Thyroid gland (tissue), 4 donors: ENCODE measurements around the gene ZBTB37. TPM values are rescaled to one million over a fixed set of nuclear protein-coding genes. Genes with fewer than 3 reads are reported as not detected.

Experiments
- DNase-seq, 2 donors: peaks; one replicate each; pipeline ENCODE4 v3.0.0-alpha.2; 2019
- H3K27ac ChIP-seq, 3 donors: fragments of 200-600 bp; sonication (generic); 1 replicate in 2 of 3; 2 replicates in 1 of 3; pipeline ENCODE4 v1.5.1; 2016 to 2019; ENCODE audit warnings: mild to moderate bottlenecking in 1 of 3, moderate library complexity in 1 of 3
- H3K27me3 ChIP-seq: fragments of 200-600 bp; sonication (generic); one replicate; pipeline ENCODE4 v1.5.1; 2019
- H3K36me3 ChIP-seq, 2 donors: fragments of 200-600 bp; sonication (generic); one replicate each; pipeline ENCODE4 v1.5.1; 2016 to 2019
- H3K4me1 ChIP-seq, 2 donors: fragments of 200-600 bp; sonication (generic); one replicate each; pipeline ENCODE4 v1.5.1; 2017 to 2019
- H3K4me3 ChIP-seq, 3 donors: fragments of 200-600 bp; sonication (generic); replicated peaks in 1 of 3; 1 replicate in 2 of 3; 2 replicates in 1 of 3; pipeline ENCODE4 v1.5.1; 2016; ENCODE audit warnings: mild to moderate bottlenecking in 1 of 3
- H3K9me3 ChIP-seq: fragments of 200-600 bp; sonication (generic); one replicate; pipeline ENCODE4 v1.5.1; 2017
- POLR2A ChIP-seq, 2 donors: fragments of 450-650 bp; IDR thresholded peaks; one replicate each; pipeline ENCODE4 v1.6.1; 2017; ENCODE audit warnings: antibody characterized with exemption in 2 of 2, mild to moderate bottlenecking in 2 of 2, moderate library complexity in 1 of 2
- WGBS, 2 donors: methylation state at CpG; one replicate each; pipeline ENCODE4 v1.1.5; 2017; 5-methylcytosine and 5-hydroxymethylcytosine counted together
- intact Hi-C: fragments of 100-400 bp; cut with DNase I; formaldehyde crosslinking; loops from one replicate; pipeline ENCODE4 v1.15.1; 2023
- total RNA-seq, 4 donors: library from RNA; depleted of rRNA; stranded (reverse); fragments of >200 nt; gene quantifications; one replicate each; pipeline ENCODE4 v1.2.3, GENCODE V29; 2016
- TF ChIP-seq, protein P1 (sequence below), 6 experiments: fragments of 200-600 bp in 3 of 6; fragments of 450-650 bp in 3 of 6; sonication (generic) in 3 of 6; IDR thresholded peaks; one replicate each; pipeline ENCODE4 v1.5.1; 2016 to 2019; ENCODE audit warnings: antibody characterized with exemption in 6 of 6, mild to moderate bottlenecking in 2 of 6, inconsistent platforms in 1 of 6, moderate library complexity in 1 of 6

The ZBTB37 gene
- total RNA-seq, 4 donors from 2014 or later, result 14.6 to 24.4 (median 17.3) TPM

DNA sequence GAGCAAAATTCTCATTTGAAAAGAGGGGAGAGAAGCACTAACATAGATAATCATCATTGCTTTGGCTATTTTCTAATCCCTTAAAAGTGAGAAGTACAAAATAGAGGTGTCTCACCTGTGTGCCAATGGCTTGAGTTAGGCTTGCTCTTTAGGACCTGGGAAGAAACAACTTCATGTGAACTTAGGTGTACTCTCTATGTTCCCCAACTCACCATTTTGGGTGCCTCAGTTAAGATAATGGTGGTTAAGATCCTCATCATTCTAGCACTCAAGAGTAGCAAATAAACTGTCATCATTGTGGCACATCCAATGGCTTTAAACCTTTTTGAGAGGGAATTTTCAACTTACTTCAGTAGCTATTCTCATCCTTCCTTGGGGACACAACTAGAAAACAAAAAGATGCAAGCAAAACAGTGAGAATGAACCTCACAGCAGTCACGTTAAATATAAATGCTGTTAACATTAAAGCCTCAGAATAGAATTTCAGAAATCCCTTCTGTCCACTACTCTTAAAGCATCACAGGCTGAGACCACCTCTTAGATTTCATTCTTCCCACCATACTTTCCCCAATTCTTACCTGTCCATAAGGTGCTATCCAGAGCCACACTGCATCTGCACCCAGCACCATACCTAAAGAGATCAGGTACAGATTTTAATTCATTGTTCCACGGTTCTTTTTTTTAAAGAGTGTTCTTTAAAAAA lies 1.6 kb upstream of the ZBTB37 start:
- intact Hi-C loops, result loop anchor here (5.0 kb wide), 1 partner anchor 39 kb away; no protein-coding TSS in a partner anchor
- peaks cover 23 to 28% of the 10 kb centered on the region in 2 donors for H3K36me3 ChIP-seq
- peaks cover 18 to 20% of the 10 kb centered on the region in 2 donors for H3K4me1 ChIP-seq
- peak overlapping the region in 2 of 3 donors; percentile 1 to 64 for H3K4me3 ChIP-seq
- H3K27me3 ChIP-seq, result no peaks in the 10 kb centered on the region
- H3K9me3 ChIP-seq, result no peaks in the 10 kb centered on the region
- no peak for TF ChIP-seq POLR2A (IDR thresholded peaks at IDR 0.05)
- TF ChIP-seq, protein P1, sequence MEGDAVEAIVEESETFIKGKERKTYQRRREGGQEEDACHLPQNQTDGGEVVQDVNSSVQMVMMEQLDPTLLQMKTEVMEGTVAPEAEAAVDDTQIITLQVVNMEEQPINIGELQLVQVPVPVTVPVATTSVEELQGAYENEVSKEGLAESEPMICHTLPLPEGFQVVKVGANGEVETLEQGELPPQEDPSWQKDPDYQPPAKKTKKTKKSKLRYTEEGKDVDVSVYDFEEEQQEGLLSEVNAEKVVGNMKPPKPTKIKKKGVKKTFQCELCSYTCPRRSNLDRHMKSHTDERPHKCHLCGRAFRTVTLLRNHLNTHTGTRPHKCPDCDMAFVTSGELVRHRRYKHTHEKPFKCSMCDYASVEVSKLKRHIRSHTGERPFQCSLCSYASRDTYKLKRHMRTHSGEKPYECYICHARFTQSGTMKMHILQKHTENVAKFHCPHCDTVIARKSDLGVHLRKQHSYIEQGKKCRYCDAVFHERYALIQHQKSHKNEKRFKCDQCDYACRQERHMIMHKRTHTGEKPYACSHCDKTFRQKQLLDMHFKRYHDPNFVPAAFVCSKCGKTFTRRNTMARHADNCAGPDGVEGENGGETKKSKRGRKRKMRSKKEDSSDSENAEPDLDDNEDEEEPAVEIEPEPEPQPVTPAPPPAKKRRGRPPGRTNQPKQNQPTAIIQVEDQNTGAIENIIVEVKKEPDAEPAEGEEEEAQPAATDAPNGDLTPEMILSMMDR (IDR thresholded peaks at IDR 0.05), result no peak
- DNase-seq, result no peak
- WGBS, 2 donors, result 31 to 32% methylated on average over 2 of the region's 2 CpGs
- peak overlapping the region in 1 of 3 donors; percentile 97 for H3K27ac ChIP-seq

DNA sequence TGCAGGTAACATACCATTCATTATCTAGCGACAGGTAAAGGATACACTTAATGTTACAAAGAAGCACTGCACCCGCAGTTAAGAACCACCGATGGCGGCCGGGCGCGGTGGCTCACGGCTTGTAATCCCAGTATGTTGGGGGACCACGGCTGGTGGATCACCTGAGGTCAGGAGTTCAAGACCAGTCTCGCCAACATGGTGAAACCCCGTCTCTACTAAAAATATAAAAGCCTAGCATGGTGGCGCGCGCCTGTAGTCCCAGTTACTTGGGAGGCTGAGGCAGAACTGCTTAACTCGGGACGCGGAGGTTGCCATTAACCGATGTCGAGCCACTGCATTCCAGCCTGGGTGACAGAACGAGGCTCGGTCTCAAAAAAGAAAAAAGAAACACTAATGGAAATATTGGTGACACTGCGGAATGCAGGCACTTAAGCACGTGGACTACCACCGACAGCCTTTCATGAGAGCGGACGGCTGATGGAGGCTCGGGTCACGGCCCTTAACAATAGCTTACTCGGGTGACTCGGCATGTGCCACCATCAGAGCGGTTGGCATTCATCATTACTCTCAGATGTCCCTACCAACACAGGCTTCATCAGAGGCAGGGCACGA lies 933 bp upstream of the ZBTB37 start:
- Histone ChIP-seq H3K4me3 (peak overlapping the region; percentile 19 to 64 (median 47)), H3K4me1 (peaks cover 18 to 20% of the 10 kb centered on the region in 2 donors), H3K27me3 (no peaks in the 10 kb centered on the region), H3K36me3 (peaks cover 23 to 28% of the 10 kb centered on the region in 2 donors), H3K9me3 (no peaks in the 10 kb centered on the region), H3K27ac (peak overlapping the region; percentile 73 to 97 (median 88))
- WGBS, 2 donors, result 5 to 8% methylated on average over 32 of the region's 32 CpGs
- intact Hi-C loops, result loop anchor here (5.0 kb wide), 1 partner anchor 40 kb away; no protein-coding TSS in a partner anchor
- no peak for TF ChIP-seq POLR2A (IDR thresholded peaks at IDR 0.05)
- TF ChIP-seq, protein P1 (IDR thresholded peaks at IDR 0.05), result no peak
- no peak for DNase-seq

DNA sequence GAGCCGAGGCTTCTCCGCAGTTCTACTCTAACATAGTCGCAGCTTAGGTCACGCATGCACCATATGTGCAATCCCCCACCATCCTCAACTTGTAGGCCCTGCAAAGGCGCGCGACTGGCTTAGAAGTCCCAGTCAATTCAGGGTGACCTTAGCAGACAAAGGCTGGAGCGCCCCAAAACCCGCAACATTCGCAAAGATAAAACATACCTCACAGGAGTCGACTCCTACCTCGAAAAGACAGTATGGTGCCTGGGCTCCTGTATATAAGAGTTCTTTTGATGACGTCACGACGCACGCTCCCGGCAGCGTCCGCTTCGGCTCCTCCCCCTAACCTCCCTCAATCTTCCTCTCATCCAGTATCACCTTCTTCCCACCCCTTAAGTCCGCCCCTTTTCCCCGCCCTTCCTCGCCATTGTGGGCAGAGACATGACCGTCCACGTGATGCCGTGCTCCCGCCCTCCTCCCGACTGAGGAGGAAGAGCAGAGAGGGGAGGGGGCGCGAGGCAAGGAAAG lies 371 bp upstream of the ZBTB37 start, which contains the start of gene GAS5:
Gene GAS5, minus strand, starts transcription at position 237 of the 513 bp plus-strand sequence.
- intact Hi-C loops, result loop anchor here (5.0 kb wide), 1 partner anchor 41 kb away; no protein-coding TSS in a partner anchor
- DNase-seq, result peak; percentile 100
- Histone ChIP-seq H3K36me3 (peaks cover 22 to 26% of the 10 kb centered on the region in 2 donors), H3K27me3 (no peaks in the 10 kb centered on the region), H3K4me1 (peaks cover 18 to 20% of the 10 kb centered on the region in 2 donors), H3K27ac (peak within 1 kb of the TSS; percentile 88 to 97 (median 88)), H3K9me3 (no peaks in the 10 kb centered on the region), H3K4me3 (peak within 1 kb of the TSS; percentile 37 to 64 (median 60))
- 1% methylated on average over 27 to 28 of the region's 30 CpGs for WGBS, 2 donors
- TF ChIP-seq, protein P1 (IDR thresholded peaks at IDR 0.05), result peak in 1 of 6 experiments; percentile 26
- peak; percentile 88 to 99 for TF ChIP-seq POLR2A (IDR thresholded peaks at IDR 0.05)

DNA sequence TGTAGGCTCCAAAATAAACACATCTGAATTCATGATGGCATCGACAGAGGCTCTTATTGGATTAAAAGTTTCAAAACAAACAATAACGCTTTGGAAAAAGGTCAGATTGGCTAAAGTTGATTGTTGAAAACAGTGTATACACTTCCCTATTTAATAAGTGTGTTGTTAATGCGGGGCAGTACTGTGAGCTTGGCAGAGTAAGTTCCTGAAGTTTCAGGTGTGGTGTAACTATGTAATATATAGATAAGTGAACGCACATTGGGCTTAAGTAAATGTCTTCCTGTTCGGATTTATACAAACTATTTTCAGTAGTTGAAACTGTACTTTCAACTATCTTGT lies 810 bp downstream of the ZBTB37 start:
- intact Hi-C loops, result loop anchor here (5.0 kb wide), 1 partner anchor 42 kb away; no protein-coding TSS in a partner anchor
- Histone ChIP-seq H3K4me1 (peaks cover 18 to 20% of the 10 kb centered on the region in 2 donors), H3K27me3 (no peaks in the 10 kb centered on the region), H3K9me3 (no peaks in the 10 kb centered on the region), H3K27ac (peak overlapping the region; percentile 88 to 97 (median 88)), H3K4me3 (peak overlapping the region; percentile 37 to 64 (median 60)), H3K36me3 (peaks cover 10 to 17% of the 10 kb centered on the region in 2 donors)
- WGBS, 2 donors, result 3 to 5% methylated on average over 5 of the region's 5 CpGs
- no peak for TF ChIP-seq POLR2A (IDR thresholded peaks at IDR 0.05)
- TF ChIP-seq, protein P1 (IDR thresholded peaks at IDR 0.05), result no peak
- no peak for DNase-seq
